ENCODE results near the gene OPCML.

The OPCML gene

DNA sequence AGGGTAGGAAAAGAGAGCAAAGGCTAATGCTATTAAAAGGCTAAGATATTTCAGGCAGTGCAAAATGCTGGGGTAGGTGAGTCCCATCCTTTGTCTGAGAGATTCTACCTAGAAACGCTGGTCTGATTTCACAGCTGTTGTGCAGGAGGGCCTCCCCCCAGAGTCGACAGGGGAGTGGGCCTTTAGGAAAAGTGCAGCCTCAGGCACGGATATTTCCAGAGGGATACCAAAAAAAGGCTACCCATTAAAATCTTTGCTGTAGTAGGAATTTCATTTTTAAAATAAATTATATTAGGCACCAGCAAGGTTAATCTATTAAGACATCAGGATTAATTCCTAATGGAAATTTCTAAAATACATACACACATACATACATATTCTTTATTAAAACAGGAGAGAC lies 280.5 kb downstream of the OPCML start:
- no peak for DNase-seq (ENCODE audit: extremely low spot score)
- ChIA-PET CTCF (interaction anchor here (1.1 kb wide), 1 partner anchor 17 kb away, joined by 3 read pairs; no protein-coding TSS in a partner anchor), POLR2A (no interaction called here)
- no peak for TF ChIP-seq CTCF (IDR thresholded peaks at IDR 0.05; ENCODE audit: control extremely low read depth, extremely low read depth, low read depth, missing control alignments)

DNA sequence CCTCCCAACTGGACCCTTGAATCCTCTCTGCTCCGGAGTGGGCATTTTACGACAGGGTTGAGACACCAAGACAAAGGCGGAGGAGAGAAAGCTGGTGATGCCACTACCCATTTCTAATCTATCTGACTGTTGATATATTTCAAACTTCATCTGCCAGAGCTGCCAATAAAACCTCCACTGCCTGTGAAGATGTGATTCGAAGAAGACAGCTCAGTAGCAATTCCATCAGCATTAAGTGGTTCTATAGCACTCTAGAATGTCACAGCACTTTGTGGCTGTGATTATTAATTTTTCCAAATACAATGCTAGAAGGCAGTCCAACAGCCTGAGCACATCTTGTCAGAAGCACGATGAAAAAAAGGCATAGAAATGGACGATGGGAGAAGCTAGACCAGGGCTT lies 282.8 kb downstream of the OPCML start:
- ChIA-PET CTCF (interaction anchor here (1.0 kb wide), 1 partner anchor 10 kb away, joined by 3 read pairs; no protein-coding TSS in a partner anchor), POLR2A (no interaction called here)
- no peak for DNase-seq (ENCODE audit: extremely low spot score)
- TF ChIP-seq CTCF (IDR thresholded peaks at IDR 0.05; ENCODE audit: control extremely low read depth, extremely low read depth, low read depth, missing control alignments) = no peak

DNA sequence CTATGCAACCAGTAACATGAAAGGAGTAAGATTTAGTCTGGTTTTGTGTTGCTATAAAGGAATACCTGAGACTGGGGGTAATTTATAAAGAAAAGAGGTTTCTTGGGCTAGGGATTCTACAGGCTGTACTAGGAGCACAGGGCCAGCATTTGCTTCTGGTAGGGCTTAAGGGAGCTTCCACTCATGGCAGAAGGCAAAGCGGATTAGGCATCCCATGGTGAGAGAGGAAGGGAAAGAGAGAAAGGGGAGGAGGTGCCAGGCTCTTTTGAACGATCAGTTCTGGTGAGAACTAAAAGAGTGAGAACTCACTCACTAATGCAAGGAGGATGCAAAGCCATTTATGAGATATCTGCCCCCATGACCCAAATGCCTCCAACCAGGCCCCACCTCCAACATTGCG lies 283.2 kb downstream of the OPCML start:
- TF ChIP-seq CTCF (IDR thresholded peaks at IDR 0.05; ENCODE audit: control extremely low read depth, extremely low read depth, low read depth, missing control alignments) = no peak
- CTCF ChIA-PET = interaction anchor here (1.0 kb wide), 1 partner anchor 10 kb away, joined by 3 read pairs; no protein-coding TSS in a partner anchor
- POLR2A ChIA-PET = no interaction called here
- DNase-seq (ENCODE audit: extremely low spot score) = no peak

DNA sequence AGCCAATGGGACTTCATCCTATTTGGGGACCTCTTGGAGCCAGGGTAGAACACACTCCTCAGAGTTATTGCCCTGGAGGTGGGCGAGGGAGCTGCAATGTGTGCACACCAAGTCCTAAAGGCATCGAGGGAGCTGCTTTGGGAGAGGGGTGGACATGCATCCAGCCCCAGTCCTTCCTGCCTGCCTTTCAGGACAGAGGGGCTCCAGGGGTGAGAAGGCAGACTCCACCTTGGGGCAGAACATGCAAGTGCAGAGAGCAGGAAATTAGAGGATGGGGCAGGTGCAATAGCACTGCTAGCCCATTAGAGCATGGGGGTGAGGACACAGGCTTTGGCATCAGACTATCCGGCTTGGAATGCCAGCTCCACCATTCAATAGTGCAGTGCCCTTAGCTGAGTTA lies 288.5 kb downstream of the OPCML start:
- DNase-seq (ENCODE audit: extremely low spot score) = no peak
- TF ChIP-seq CTCF (IDR thresholded peaks at IDR 0.05; ENCODE audit: control extremely low read depth, extremely low read depth, low read depth, missing control alignments) = no peak
- CTCF ChIA-PET = no interaction called here
- POLR2A ChIA-PET = no interaction called here

DNA sequence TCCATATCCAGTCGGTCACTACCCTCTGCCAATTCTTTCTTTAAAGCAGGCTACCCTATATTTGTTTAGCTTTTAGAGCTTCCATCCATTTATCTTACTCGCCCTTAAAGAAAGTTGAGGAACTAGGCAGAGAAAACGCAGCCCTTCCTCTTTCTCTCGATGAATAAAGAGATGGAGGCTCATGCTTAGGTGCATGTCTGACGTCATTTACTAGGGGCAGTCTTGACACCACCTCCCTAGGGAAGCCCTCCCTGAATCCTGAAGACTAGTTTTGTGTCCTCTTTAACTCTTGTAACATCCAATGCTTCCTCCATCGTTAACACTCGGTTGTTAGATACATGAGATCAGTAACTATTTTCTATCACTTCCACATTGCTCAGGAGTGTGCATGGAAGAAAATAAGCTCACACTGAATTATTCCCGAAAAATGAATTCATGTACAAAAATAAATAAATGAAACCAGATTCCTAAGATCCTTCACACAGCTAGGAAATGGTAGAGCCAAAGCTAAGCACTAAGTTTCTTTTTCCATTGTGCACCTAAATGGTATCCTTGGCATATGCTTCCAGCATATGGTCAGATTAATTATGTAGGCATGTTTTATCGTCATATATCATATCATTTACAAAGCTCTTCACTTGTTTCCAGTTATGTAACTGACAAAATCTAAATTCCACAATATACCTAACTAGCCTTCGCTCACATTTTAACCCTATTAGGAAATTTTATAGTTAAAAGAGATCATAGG lies 291.2 kb downstream of the OPCML start:
- ChIA-PET CTCF (interaction anchor here (1.5 kb wide), 1 partner anchor 15 kb away, joined by 5 read pairs; no protein-coding TSS in a partner anchor), POLR2A (no interaction called here)
- DNase-seq (ENCODE audit: extremely low spot score) = no peak
- TF ChIP-seq CTCF (IDR thresholded peaks at IDR 0.05; ENCODE audit: control extremely low read depth, extremely low read depth, low read depth, missing control alignments) = no peak

DNA sequence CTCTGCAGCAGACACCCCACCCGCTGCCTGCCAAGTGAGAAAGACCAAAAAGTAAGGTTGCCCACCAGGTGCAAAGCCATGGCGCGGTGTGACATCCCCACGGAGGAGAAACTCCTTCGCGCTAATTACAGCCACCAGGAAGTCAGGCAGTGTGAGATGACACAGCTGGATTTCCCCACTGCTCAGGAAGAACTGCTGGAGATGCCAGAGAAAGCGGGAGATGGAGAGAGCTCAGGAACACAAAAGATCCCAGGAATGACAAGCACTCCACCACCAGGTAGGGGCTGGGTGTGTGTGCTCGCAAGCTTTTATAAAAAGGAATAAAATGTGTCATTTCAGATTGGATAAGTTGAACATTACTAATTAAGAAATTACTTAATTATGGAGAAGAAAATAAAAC lies 292.7 kb downstream of the OPCML start:
- POLR2A ChIA-PET = no interaction called here
- CTCF ChIA-PET = interaction anchor here (0.9 kb wide), 1 partner anchor 9 kb away, joined by 3 read pairs; no protein-coding TSS in a partner anchor
- TF ChIP-seq CTCF (IDR thresholded peaks at IDR 0.05; ENCODE audit: control extremely low read depth, extremely low read depth, low read depth, missing control alignments) = no peak
- DNase-seq (ENCODE audit: extremely low spot score) = no peak
